Mesendoderm (in vitro differentiated cells): ENCODE data around the gene MAN1B1.

Experiments used
- DNase-seq: peaks from one replicate; pipeline ENCODE4 v3.0.0; 2013
- H2AK5ac ChIP-seq: 2 replicates; pipeline ENCODE4 v1.6.1; 2013; ENCODE audit warnings: low read length, inconsistent platforms
- H2BK120ac ChIP-seq: 2 replicates; pipeline ENCODE4 v1.6.1; 2013; ENCODE audit warnings: low read depth, mild to moderate bottlenecking, low read length, moderate library complexity, mixed read lengths
- H2BK15ac ChIP-seq: replicated peaks from 2 replicates; pipeline ENCODE4 v1.6.1; 2013; ENCODE audit warnings: low read depth, mild to moderate bottlenecking, moderate library complexity
- H2BK5ac ChIP-seq: 2 replicates; pipeline ENCODE4 v1.6.1; 2013; ENCODE audit warnings: low read length, inconsistent platforms
- H3K18ac ChIP-seq: 2 replicates; pipeline ENCODE4 v1.6.1; 2013; ENCODE audit warnings: mild to moderate bottlenecking, low read length, mixed read lengths
- H3K23ac ChIP-seq: one replicate; pipeline ENCODE4 v1.6.1; 2013; ENCODE audit warnings: low read length
- H3K27ac ChIP-seq: 2 replicates; pipeline ENCODE4 v1.5.1; 2013; ENCODE audit warnings: low read depth, mild to moderate bottlenecking, inconsistent platforms, low read length, moderate library complexity
- H3K27me3 ChIP-seq: 2 replicates; pipeline ENCODE4 v1.6.1; 2013; ENCODE audit warnings: low read length, control low read depth, mild to moderate bottlenecking, inconsistent platforms; ENCODE audit not compliant: insufficient read depth, poor library complexity
- H3K36me3 ChIP-seq: 2 replicates; pipeline ENCODE4 v1.6.1; 2013; ENCODE audit warnings: low read length, inconsistent platforms; ENCODE audit not compliant: control insufficient read depth, insufficient read depth
- H3K4ac ChIP-seq: one replicate; pipeline ENCODE4 v1.6.1; 2013; ENCODE audit warnings: low read depth, mild to moderate bottlenecking, low read length, moderate library complexity
- H3K4me1 ChIP-seq: 2 replicates; pipeline ENCODE4 v1.6.1; 2013; ENCODE audit warnings: low read depth, low read length, inconsistent platforms; ENCODE audit not compliant: control insufficient read depth
- H3K4me2 ChIP-seq: 2 replicates; pipeline ENCODE4 v1.6.1; 2013; ENCODE audit warnings: low read length
- H3K4me3 ChIP-seq: 2 replicates; pipeline ENCODE4 v1.5.1; 2013; ENCODE audit warnings: mild to moderate bottlenecking, low read length
- H3K56ac ChIP-seq: one replicate; pipeline ENCODE4 v1.6.1; 2013; ENCODE audit warnings: low read length
- H3K79me1 ChIP-seq: 2 replicates; pipeline ENCODE4 v1.6.1; 2013; ENCODE audit warnings: low read length, inconsistent platforms
- H3K79me2 ChIP-seq: 2 replicates; pipeline ENCODE4 v1.6.1; 2013; ENCODE audit warnings: mild to moderate bottlenecking, low read length; ENCODE audit not compliant: control insufficient read depth, insufficient read depth
- H3K9ac ChIP-seq: 2 replicates; pipeline ENCODE4 v1.6.1; 2013; ENCODE audit warnings: low read length, inconsistent platforms
- H4K5ac ChIP-seq: one replicate; pipeline ENCODE4 v1.6.1; 2013; ENCODE audit warnings: low read length
- H4K8ac ChIP-seq: one replicate; pipeline ENCODE4 v1.6.1; 2013; ENCODE audit warnings: low read depth, mild to moderate bottlenecking, control low read depth, low read length, moderate library complexity
- WGBS: extraction: QIAGEN DNeasy Blood & Tissue Kit; methylation state at CpG from one replicate; pipeline ENCODE4 v1.1.7; 2013; ENCODE audit warnings: low lambda C conversion rate, missing lambda C conversion rate; ENCODE audit not compliant: insufficient coverage; ENCODE audit errors: extremely low coverage; 5-methylcytosine and 5-hydroxymethylcytosine counted together

The MAN1B1 gene

DNA sequence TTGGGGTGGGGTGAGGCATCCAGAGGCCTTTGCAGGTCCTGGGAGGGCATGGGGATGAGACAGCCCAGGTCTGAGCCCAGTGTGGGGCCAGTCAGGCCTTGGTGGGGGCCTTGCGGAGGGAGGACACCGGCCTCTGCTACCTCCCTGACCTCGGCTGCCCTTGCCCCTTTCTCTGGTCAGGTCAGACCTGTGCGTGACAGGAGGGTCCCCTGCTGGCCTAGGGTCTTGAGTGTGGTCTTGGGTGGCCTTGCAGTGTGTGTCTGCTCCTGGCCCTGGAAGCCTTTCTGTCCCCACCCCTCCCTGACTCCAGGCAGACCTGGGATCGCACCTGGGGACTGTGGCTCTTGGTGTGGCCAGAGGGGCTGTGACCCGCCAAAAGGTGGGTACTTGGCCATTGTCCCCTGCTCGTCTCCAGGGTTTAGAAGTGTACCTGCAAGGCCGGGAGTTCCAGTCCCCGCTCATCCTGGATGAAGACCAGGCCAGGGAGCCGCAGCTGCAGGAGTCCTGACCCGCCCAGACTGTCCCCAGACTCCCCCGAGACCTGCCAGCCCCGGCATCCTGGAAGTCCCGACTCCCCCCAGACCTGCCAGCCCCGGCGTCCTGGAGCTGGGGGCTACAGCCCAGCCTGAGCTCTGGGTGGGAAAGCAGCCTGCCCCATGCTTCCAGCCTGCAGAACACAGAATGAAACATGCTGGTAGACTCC is 4.4 kb upstream of the MAN1B1 start:
- peaks cover 9% of the 10 kb centered on the region for H3K27me3 ChIP-seq
- H3K23ac ChIP-seq, result no peak overlapping the region
- no peak overlapping the region for H4K8ac ChIP-seq
- H3K4me1 ChIP-seq, result no peaks in the 10 kb centered on the region
- no CpG with 5 or more reads among the region's 16 CpGs for WGBS
- no peak overlapping the region for H3K9ac ChIP-seq
- no peak overlapping the region for H4K5ac ChIP-seq
- H2BK15ac ChIP-seq, result no peak overlapping the region
- H3K27ac ChIP-seq, result no peak overlapping the region
- H2AK5ac ChIP-seq, result no peak overlapping the region
- H2BK5ac ChIP-seq, result no peak overlapping the region
- H3K18ac ChIP-seq, result no peak overlapping the region
- H2BK120ac ChIP-seq, result no peak overlapping the region
- H3K56ac ChIP-seq, result no peak overlapping the region
- no peak overlapping the region for H3K4me2 ChIP-seq
- no peaks in the 10 kb centered on the region for H3K79me2 ChIP-seq
- H3K79me1 ChIP-seq, result no peaks in the 10 kb centered on the region
- no peak for DNase-seq
- no peak overlapping the region for H3K4me3 ChIP-seq
- no peaks in the 10 kb centered on the region for H3K36me3 ChIP-seq
- no peak overlapping the region for H3K4ac ChIP-seq

DNA sequence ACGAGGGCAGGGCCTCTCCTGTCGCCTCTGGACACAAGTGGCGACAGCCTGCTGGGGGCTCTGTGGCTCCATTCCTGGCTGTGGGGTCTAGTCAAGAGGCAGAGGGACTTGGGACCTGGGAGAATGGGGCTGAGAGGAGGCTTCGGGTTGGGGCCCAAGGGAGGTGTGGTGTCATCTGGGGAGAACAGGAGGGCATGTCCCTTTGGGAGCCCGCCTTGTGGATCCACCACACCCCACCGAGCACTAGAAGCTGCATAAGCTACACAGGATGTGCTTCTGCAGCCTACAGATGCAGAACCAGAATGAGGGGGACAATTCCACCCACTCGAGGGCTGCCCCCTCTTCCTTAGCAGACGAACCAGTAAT is 3.9 kb upstream of the MAN1B1 start:
- H3K56ac ChIP-seq, result no peak overlapping the region
- H3K4me2 ChIP-seq, result no peak overlapping the region
- H3K4me3 ChIP-seq, result no peak overlapping the region
- no peaks in the 10 kb centered on the region for H3K79me2 ChIP-seq
- H4K5ac ChIP-seq, result no peak overlapping the region
- no peak overlapping the region for H2BK120ac ChIP-seq
- no peak overlapping the region for H2BK5ac ChIP-seq
- H3K27me3 ChIP-seq, result peaks cover 7% of the 10 kb centered on the region
- H3K79me1 ChIP-seq, result no peaks in the 10 kb centered on the region
- no CpG with 5 or more reads among the region's 8 CpGs for WGBS
- no peak for DNase-seq
- no peak overlapping the region for H3K9ac ChIP-seq
- no peaks in the 10 kb centered on the region for H3K36me3 ChIP-seq
- H3K27ac ChIP-seq, result no peak overlapping the region
- H2BK15ac ChIP-seq, result no peak overlapping the region
- H4K8ac ChIP-seq, result no peak overlapping the region
- H2AK5ac ChIP-seq, result no peak overlapping the region
- peaks cover under 1% of the 10 kb centered on the region for H3K4me1 ChIP-seq
- no peak overlapping the region for H3K18ac ChIP-seq
- H3K23ac ChIP-seq, result no peak overlapping the region
- H3K4ac ChIP-seq, result no peak overlapping the region

DNA sequence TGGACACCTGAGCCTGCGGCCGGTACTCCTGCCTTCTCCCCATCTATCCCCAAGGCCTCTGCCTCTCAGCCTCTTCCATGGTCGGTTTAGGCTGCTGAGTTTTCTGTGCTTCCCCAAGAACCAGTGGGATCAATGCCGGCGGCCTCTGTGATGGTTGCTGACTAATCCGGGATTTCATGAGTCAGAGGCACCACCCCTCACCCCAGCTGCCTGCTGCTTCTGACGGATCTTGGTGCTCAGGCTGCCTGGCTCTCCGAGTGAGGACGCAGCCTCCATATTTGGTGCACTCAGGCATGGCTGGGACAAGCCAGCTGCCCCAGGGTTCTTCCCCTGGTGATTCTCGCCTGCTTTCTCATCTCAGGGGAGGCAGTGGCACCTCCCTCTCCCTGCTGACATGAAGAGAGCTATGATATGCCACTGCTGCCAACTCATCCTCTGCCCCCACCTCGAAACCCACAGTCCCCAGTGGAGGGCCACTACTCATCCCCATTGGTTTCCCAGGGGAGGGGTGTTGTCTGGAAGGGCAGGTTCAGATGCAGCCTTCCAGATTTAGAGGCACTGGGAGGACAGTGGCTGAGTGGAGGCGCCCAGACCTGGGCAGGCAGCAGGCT is 3.3 kb upstream of the MAN1B1 start:
- H3K4me1 ChIP-seq, result peaks cover 2% of the 10 kb centered on the region
- H2BK15ac ChIP-seq, result no peak overlapping the region
- no peaks in the 10 kb centered on the region for H3K79me1 ChIP-seq
- DNase-seq, result peak; percentile 72
- H2AK5ac ChIP-seq, result no peak overlapping the region
- WGBS, result no CpG with 5 or more reads among the region's 12 CpGs
- H3K27ac ChIP-seq, result no peak overlapping the region
- no peak overlapping the region for H3K18ac ChIP-seq
- no peak overlapping the region for H2BK120ac ChIP-seq
- H3K4me3 ChIP-seq, result no peak overlapping the region
- no peak overlapping the region for H3K9ac ChIP-seq
- no peak overlapping the region for H4K8ac ChIP-seq
- no peak overlapping the region for H3K4me2 ChIP-seq
- H3K56ac ChIP-seq, result peak overlapping the region; percentile 25
- peak overlapping the region; percentile 66 for H3K23ac ChIP-seq
- no peaks in the 10 kb centered on the region for H3K79me2 ChIP-seq
- H3K4ac ChIP-seq, result no peak overlapping the region
- H3K36me3 ChIP-seq, result no peaks in the 10 kb centered on the region
- H2BK5ac ChIP-seq, result no peak overlapping the region
- peaks cover 4% of the 10 kb centered on the region for H3K27me3 ChIP-seq
- H4K5ac ChIP-seq, result no peak overlapping the region

DNA sequence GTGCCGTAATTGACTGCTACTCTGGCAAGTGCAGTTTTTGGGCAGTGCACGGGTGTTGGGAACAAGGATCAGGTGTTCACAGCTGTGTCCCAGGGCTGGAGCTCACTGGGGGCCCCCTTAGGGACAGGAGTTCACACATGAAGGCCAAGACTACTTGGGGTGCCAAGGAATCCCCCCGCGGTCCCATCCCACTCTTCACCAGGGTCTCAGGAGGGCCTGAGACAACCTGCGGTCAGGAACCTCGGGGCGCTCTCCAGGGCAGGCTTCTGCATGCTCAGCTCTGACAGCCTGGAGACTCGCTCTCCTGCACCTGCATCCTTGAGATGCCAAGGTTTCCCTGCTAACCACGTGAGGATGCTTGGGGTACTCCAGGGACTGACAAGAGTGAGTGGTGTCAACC is 2.3 kb upstream of the MAN1B1 start:
- H2BK120ac ChIP-seq, result no peak overlapping the region
- no peak overlapping the region for H2BK15ac ChIP-seq
- no peak overlapping the region for H4K5ac ChIP-seq
- H4K8ac ChIP-seq, result no peak overlapping the region
- no peak overlapping the region for H3K4me3 ChIP-seq
- no peak overlapping the region for H2AK5ac ChIP-seq
- H3K4ac ChIP-seq, result no peak overlapping the region
- H3K79me1 ChIP-seq, result peaks cover 2% of the 10 kb centered on the region
- no peak overlapping the region for H3K9ac ChIP-seq
- no peak overlapping the region for H3K27ac ChIP-seq
- H3K18ac ChIP-seq, result no peak overlapping the region
- H3K4me2 ChIP-seq, result no peak overlapping the region
- no peak overlapping the region for H3K23ac ChIP-seq
- H3K4me1 ChIP-seq, result peaks cover 2% of the 10 kb centered on the region
- no peaks in the 10 kb centered on the region for H3K36me3 ChIP-seq
- no peak for DNase-seq
- no CpG with 5 or more reads among the region's 9 CpGs for WGBS
- no peak overlapping the region for H2BK5ac ChIP-seq
- H3K79me2 ChIP-seq, result no peaks in the 10 kb centered on the region
- no peak overlapping the region for H3K56ac ChIP-seq
- H3K27me3 ChIP-seq, result no peaks in the 10 kb centered on the region

DNA sequence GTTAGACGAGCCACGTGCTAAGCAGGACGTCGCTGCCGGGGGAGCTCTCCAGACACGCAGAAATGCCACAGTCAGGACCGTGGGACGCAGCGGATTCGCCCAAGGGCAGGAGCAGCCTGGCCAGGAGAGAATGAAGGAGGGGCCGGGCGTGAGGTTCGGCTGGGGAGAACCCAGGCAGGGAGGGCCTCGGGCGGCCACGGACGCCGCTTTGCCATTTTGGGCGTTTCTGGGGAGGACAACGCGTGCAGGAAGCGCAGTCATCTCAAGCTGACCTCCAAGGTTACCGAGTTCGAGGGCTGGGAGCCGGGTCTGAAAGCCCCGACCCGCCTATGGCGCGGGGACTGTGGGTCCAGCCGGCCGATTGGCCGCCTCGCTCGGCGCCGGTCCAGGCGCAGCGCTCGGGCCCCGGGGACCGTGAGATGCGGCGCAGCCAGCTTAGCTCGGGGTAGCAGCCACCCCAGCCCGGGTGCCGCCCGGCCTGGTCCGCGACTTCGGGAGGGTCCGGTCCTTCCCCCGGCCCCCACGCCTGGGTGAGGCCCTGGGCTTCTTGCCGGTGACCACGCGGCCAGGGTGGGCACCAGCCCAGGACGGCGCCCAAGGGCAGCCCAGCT is 760 bp upstream of the MAN1B1 start:
- Histone ChIP-seq H3K56ac (peak overlapping the region; percentile 92), H2BK120ac (no peak overlapping the region), H3K4me2 (peak overlapping the region; percentile 74), H3K9ac (peak overlapping the region; percentile 90), H2BK5ac (no peak overlapping the region), H4K8ac (no peak overlapping the region), H3K4me1 (peaks cover 2% of the 10 kb centered on the region), H3K36me3 (no peaks in the 10 kb centered on the region), H3K18ac (peak overlapping the region; percentile 42), H3K23ac (peak overlapping the region; percentile 89), H3K79me1 (peaks cover 2% of the 10 kb centered on the region), H3K27ac (peak overlapping the region; percentile 69), H3K27me3 (no peaks in the 10 kb centered on the region), H3K79me2 (no peaks in the 10 kb centered on the region), H3K4ac (peak overlapping the region; percentile 66), H4K5ac (no peak overlapping the region), H3K4me3 (peak overlapping the region; percentile 56), H2BK15ac (no peak overlapping the region), H2AK5ac (no peak overlapping the region)
- no peak for DNase-seq
- WGBS, result no CpG with 5 or more reads among the region's 58 CpGs
